Colonic mucosa (tissue), 4 donors: ENCODE measurements around the gene DNM3. TPM values are rescaled to one million over a fixed set of nuclear protein-coding genes. Genes with fewer than 3 reads are reported as not detected.
"Not testable (repeated sequence)": the region's sequence is repeated elsewhere in the genome, so short reads cannot be mapped to it uniquely, and the experiment has no call there.

Experiments used
- DNase-seq: peaks from one replicate; pipeline ENCODE4 v3.0.0-alpha.2; 2020
- H3K27ac ChIP-seq: fragments of 200-600 bp; one replicate; pipeline ENCODE4 v1.8.0; 2021
- H3K27me3 ChIP-seq: fragments of 200-600 bp; one replicate; pipeline ENCODE4 v1.8.0; 2021
- H3K36me3 ChIP-seq: fragments of 200-600 bp; one replicate; pipeline ENCODE4 v1.8.0; 2021
- H3K4me1 ChIP-seq: fragments of 200-600 bp; one replicate; pipeline ENCODE4 v1.8.0; 2021; ENCODE audit warnings: mild to moderate bottlenecking
- H3K4me3 ChIP-seq: fragments of 200-600 bp; one replicate; pipeline ENCODE4 v1.8.0; 2021
- H3K9ac ChIP-seq, 2 donors: one replicate each; pipeline ENCODE4 v1.7.0; 2013; ENCODE audit warnings: control low read depth in 2 of 2, low read depth in 2 of 2, low read length in 2 of 2
- H3K9me3 ChIP-seq: fragments of 200-600 bp; one replicate; pipeline ENCODE4 v1.8.0; 2021
- intact Hi-C: fragments of 100-400 bp; cut with DNase I; formaldehyde crosslinking; loops from one replicate; pipeline ENCODE4 v1.14.1; 2022
- total RNA-seq, 2 donors: library from RNA; stranded (reverse); fragmentation: NEBNext Ultra II Directional in 1 of 2; extraction: Animal tissue kit (Norgen Biotek cat#: 25700) in 1 of 2; gene quantifications; one replicate each; pipeline ENCODE4 v1.2.1, GENCODE V29; 2021
- TF ChIP-seq, protein P1 (sequence below): fragments of 200-600 bp; IDR thresholded peaks from one replicate; pipeline ENCODE4 v1.8.0; 2022; ENCODE audit warnings: antibody characterized with exemption, mild to moderate bottlenecking
- donor health status: healthy.
- donor health status: DM: no; HTN: no; CAD: no.
- donor health status: DM: no; HTN: no; CAD: no.

Gene DNM3
- total RNA-seq, 2 donors from 2014 or later, result 1.7 to 2.6 TPM

DNA sequence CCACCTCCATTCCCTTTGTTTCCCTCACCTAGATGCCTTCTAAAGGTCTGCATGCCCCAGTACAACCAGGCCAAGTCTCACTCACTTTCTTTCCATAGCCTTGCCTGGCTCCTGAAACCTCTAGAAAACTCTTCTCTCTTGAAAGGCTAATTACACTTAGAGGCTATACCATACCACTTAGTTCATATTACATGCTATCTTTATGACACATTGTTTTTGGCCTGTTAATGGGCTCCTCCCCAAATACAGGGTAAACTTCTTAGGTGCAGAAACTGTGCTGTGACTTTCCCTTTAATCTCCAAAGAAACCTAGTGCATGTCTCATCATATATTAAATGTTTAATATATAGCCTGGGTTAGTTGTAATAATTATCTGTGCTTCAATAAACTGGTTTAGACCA is 522.6 kb downstream of the DNM3 start:
- TF ChIP-seq, protein P1, sequence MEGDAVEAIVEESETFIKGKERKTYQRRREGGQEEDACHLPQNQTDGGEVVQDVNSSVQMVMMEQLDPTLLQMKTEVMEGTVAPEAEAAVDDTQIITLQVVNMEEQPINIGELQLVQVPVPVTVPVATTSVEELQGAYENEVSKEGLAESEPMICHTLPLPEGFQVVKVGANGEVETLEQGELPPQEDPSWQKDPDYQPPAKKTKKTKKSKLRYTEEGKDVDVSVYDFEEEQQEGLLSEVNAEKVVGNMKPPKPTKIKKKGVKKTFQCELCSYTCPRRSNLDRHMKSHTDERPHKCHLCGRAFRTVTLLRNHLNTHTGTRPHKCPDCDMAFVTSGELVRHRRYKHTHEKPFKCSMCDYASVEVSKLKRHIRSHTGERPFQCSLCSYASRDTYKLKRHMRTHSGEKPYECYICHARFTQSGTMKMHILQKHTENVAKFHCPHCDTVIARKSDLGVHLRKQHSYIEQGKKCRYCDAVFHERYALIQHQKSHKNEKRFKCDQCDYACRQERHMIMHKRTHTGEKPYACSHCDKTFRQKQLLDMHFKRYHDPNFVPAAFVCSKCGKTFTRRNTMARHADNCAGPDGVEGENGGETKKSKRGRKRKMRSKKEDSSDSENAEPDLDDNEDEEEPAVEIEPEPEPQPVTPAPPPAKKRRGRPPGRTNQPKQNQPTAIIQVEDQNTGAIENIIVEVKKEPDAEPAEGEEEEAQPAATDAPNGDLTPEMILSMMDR, result no peak
- no peak for DNase-seq
- intact Hi-C loops, result no loop called here

DNA sequence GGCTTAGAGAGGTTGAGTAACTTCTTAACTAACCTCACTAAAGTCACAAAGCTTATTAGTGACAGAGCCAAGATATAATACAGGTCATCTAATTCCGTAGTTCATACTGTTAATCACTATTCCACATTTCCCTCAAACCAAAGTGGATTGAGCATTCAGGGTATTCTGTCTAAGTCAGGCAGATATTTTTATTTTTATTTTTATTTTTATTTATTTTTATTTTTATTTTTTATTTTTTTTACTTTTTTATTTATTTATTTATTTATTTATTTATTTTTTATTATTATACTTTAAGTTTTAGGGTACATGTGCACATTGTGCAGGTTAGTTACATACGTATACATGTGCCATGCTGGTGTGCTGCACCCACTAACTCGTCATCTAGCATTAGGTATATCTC is 530.3 kb downstream of the DNM3 start:
- H3K4me1 ChIP-seq, H3K9me3 ChIP-seq, intact Hi-C loops, H3K4me3 ChIP-seq, H3K27me3 ChIP-seq, H3K9ac ChIP-seq, H3K27ac ChIP-seq, DNase-seq, H3K36me3 ChIP-seq: not testable (repeated sequence)

More for the DNA sequence above, 522.6 kb downstream of the DNM3 start:
- peaks cover 4% of the 10 kb centered on the region for H3K4me1 ChIP-seq
- H3K4me3 ChIP-seq, result no peak overlapping the region
- H3K9me3 ChIP-seq, result no peaks in the 10 kb centered on the region
- H3K27me3 ChIP-seq, result no peaks in the 10 kb centered on the region
- H3K36me3 ChIP-seq, result no peaks in the 10 kb centered on the region
- no peak overlapping the region for H3K27ac ChIP-seq
- no peak overlapping the region for H3K9ac ChIP-seq

DNA sequence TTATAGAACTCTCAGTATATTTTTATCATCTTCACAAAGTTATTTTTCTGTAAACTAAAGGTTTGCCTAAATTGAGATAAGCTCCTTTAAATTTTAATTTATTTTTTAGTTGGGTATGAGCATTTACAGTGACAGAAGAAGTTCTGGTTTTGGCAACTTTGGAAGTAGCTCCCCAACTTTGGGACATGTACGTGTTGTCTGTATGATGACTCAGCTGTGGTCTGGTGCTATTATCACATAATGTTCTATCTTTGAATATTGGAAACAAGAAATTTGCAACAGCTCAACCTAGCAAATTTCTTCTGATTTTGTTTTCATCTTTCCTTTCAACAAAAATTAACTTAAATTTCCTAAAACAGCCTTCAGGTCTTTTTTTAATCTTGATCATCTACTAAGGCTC is 532.6 kb downstream of the DNM3 start:
- Histone ChIP-seq H3K9me3 (no peaks in the 10 kb centered on the region), H3K4me1 (no peaks in the 10 kb centered on the region), H3K9ac (no peak overlapping the region), H3K27ac (no peak overlapping the region), H3K36me3 (no peaks in the 10 kb centered on the region), H3K4me3 (no peak overlapping the region), H3K27me3 (no peaks in the 10 kb centered on the region)
- intact Hi-C loops, result no loop called here
- DNase-seq, result no peak
- TF ChIP-seq, protein P1, result no peak

DNA sequence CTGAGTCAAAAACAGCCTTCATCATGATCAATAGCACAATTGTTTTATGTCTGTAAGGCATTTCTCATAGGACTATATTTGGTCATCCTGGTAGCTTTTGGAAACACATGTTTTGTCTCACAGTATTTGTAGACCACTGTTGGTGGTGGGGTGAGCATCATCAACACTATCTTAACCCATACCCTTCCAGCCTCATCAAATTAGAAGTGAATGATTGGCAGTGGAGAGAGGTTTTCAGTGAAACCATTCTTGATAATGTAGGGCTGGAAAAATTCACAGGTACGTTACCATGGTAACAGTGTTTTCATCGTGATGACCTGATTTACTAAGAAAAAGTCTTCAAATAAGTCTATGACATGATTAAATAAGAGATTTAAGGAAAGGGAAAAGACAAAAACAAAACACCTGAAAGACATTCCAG is 533.9 kb downstream of the DNM3 start:
- Histone ChIP-seq H3K27me3 (no peaks in the 10 kb centered on the region), H3K9ac (no peak overlapping the region), H3K27ac (no peak overlapping the region), H3K9me3 (no peaks in the 10 kb centered on the region), H3K4me3 (no peak overlapping the region), H3K36me3 (no peaks in the 10 kb centered on the region), H3K4me1 (no peaks in the 10 kb centered on the region)
- DNase-seq, result no peak
- TF ChIP-seq, protein P1, result no peak
- intact Hi-C loops, result no loop called here

DNA sequence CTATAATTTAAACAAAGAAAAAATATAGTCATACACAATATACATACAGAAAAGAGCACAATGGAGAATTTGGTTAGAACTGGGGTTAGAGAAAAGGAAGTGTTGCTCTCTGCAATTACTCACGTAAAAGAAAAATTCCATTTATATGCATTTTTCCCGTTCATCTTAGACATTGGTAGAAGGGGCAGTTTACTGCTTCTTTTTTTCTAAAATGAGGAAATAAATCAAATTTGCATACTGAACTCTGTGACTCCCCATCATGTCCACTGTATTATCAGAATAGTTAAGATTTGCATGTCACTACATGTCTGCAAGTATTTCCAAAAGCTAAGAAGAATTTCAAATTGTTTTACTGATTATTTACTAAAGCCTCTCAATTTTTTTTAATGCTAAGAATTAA is 535.1 kb downstream of the DNM3 start:
- TF ChIP-seq, protein P1, result no peak
- Histone ChIP-seq H3K9ac (no peak overlapping the region), H3K4me1 (no peaks in the 10 kb centered on the region), H3K9me3 (no peaks in the 10 kb centered on the region), H3K4me3 (no peak overlapping the region), H3K27ac (no peak overlapping the region), H3K36me3 (no peaks in the 10 kb centered on the region), H3K27me3 (no peaks in the 10 kb centered on the region)
- intact Hi-C loops, result no loop called here
- no peak for DNase-seq

DNA sequence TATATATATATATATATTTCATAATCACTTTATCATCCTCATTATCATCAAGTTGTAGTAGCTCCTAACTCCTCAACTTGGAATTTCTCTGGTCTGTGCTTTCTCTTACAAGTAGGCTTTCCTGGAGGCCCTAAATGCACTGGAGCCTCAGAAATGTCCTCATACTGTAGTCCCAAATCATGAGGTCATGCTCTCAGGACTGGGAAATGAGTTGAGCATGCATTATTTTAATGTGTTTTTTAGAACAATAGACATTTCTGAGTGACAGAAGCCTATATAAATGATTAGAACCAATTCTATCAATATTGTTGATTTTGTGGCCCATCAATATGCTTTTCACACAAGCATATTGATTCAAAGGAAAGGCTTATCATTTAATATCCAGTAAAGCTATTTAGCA is 536.3 kb downstream of the DNM3 start:
- no peak for DNase-seq
- Histone ChIP-seq H3K27me3 (no peaks in the 10 kb centered on the region), H3K9me3 (no peaks in the 10 kb centered on the region), H3K36me3 (no peaks in the 10 kb centered on the region), H3K4me3 (no peak overlapping the region), H3K27ac (no peak overlapping the region), H3K4me1 (no peaks in the 10 kb centered on the region), H3K9ac (no peak overlapping the region)
- TF ChIP-seq, protein P1, result no peak
- intact Hi-C loops, result no loop called here
